ENCODE measurements around the gene TUBAL3.

The TUBAL3 gene

GRCh38 chr10:5404208-5405041 lies at the start of gene TUBAL3:
Gene TUBAL3, minus strand, starts transcription at chr10:5404828. Its CDS starts 36 bp downstream, at chr10:5404792.
- TF ChIP-seq, protein P1, sequence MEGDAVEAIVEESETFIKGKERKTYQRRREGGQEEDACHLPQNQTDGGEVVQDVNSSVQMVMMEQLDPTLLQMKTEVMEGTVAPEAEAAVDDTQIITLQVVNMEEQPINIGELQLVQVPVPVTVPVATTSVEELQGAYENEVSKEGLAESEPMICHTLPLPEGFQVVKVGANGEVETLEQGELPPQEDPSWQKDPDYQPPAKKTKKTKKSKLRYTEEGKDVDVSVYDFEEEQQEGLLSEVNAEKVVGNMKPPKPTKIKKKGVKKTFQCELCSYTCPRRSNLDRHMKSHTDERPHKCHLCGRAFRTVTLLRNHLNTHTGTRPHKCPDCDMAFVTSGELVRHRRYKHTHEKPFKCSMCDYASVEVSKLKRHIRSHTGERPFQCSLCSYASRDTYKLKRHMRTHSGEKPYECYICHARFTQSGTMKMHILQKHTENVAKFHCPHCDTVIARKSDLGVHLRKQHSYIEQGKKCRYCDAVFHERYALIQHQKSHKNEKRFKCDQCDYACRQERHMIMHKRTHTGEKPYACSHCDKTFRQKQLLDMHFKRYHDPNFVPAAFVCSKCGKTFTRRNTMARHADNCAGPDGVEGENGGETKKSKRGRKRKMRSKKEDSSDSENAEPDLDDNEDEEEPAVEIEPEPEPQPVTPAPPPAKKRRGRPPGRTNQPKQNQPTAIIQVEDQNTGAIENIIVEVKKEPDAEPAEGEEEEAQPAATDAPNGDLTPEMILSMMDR (IDR thresholded peaks at IDR 0.05; ENCODE audit: low read depth, low read length): no peak
- no peak for DNase-seq (ENCODE audit: extremely low read depth, low read depth)

DNA sequence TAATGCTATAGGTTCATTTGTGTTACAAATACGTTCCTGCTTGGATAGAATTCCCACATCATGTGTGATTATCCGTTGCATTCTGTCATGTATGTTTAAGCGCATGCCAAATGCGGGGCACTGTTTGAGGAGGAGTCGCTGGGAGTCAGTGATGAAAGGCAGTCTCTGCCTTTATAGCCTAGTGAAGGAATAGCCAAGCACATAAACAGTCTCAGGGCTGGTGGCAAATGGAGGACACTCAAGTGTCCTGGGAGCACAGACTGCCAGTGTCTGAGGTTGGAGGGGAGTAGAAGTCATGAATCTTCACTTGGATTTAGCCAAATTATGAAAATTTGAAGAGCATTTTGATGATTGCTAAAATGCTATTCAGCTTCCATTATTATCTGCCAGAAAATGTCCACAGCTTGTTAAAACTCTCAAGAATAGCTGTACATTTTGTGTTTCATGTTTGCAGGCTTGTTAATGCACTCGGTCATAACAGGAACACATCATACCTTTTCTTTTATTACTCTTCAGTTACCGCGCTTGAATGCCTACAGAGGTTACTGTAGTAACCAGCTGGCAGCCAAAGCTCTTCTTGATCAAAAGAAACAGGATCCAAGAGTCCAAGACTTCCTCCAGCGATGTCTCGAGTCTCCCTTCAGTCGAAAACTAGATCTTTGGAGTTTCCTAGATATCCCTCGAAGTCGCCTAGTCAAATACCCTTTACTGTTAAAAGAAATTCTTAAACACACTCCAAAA lies 49.3 kb upstream of the TUBAL3 start:
- TF ChIP-seq, protein P1 (IDR thresholded peaks at IDR 0.05; ENCODE audit: low read depth, low read length): no peak
- no peak for DNase-seq (ENCODE audit: extremely low read depth, low read depth)

- DNase-seq (ENCODE audit: extremely low read depth, low read depth): no peak
- TF ChIP-seq, protein P1 (IDR thresholded peaks at IDR 0.05; ENCODE audit: low read depth, low read length): no peak
These were observed 46.2 kb upstream of the TUBAL3 start for GRCh38 chr10:5450605-5451384.

DNA sequence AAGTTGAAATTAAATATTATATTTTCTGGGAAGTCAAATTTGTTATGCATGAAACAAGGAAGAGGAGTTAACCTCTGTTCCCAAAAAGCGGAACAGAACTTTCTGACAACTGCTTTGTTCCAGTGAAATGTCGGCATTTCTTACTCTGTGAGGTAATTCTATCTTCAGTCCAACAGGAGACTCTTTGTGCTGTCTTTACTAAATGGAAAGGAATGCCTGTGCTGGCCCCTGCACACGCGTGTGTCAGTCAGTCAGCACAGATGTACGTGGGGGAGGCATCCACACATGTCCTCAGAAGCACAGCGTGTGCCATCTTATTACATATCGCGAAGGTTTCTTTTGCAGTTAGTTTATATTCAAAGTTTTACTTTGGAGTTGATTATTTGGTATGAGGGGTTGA lies 45.2 kb upstream of the TUBAL3 start:
- no peak for DNase-seq (ENCODE audit: extremely low read depth, low read depth)
- TF ChIP-seq, protein P1 (IDR thresholded peaks at IDR 0.05; ENCODE audit: low read depth, low read length): peak; percentile 7

GRCh38 chr10:5449227-5449626 lies 44.6 kb upstream of the TUBAL3 start:
- DNase-seq (ENCODE audit: extremely low read depth, low read depth): no peak
- TF ChIP-seq, protein P1 (IDR thresholded peaks at IDR 0.05; ENCODE audit: low read depth, low read length): no peak

DNA sequence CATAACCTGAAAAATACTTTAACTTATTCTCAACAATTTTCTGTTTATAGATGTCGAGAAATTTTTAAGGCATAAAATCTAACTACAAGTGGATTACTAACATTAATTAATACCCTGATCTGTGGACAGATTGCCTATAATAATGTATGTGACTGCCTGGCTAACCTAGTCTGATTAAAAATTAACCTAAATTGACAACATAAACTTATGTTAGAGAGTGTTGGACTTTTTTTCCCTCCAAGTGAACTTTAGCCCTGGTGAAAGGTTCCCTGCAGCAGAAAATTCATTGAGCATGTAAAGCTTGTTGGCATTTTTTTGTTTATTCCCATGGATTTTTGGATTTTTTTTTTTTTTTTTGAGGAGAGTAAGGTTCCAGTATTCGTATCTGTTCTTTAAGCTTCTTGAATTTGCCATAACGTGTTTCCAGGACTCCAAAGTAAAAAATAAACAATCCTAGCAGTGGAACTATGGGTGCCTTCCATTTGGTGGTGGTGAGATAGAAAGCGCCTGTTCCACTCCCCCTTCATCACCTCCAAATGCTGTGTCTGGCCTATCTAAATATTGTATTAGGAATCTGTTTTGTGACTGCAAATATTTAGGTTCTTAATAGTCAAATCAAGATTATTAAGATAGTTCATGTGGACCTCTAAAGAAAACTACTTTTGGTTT lies 43.8 kb upstream of the TUBAL3 start:
- TF ChIP-seq, protein P1 (IDR thresholded peaks at IDR 0.05; ENCODE audit: low read depth, low read length): no peak
- no peak for DNase-seq (ENCODE audit: extremely low read depth, low read depth)
